HG03039 (cell line): ENCODE data around the gene IL23R.

Experiments
- ATAC-seq: cut with Tn5 transposase; IDR thresholded peaks from one replicate; pipeline ENCODE4 v1.9.1; 2021; ENCODE audit warnings: mild to moderate bottlenecking, moderate library complexity; ENCODE audit not compliant: unreplicated experiment

The IL23R gene

DNA sequence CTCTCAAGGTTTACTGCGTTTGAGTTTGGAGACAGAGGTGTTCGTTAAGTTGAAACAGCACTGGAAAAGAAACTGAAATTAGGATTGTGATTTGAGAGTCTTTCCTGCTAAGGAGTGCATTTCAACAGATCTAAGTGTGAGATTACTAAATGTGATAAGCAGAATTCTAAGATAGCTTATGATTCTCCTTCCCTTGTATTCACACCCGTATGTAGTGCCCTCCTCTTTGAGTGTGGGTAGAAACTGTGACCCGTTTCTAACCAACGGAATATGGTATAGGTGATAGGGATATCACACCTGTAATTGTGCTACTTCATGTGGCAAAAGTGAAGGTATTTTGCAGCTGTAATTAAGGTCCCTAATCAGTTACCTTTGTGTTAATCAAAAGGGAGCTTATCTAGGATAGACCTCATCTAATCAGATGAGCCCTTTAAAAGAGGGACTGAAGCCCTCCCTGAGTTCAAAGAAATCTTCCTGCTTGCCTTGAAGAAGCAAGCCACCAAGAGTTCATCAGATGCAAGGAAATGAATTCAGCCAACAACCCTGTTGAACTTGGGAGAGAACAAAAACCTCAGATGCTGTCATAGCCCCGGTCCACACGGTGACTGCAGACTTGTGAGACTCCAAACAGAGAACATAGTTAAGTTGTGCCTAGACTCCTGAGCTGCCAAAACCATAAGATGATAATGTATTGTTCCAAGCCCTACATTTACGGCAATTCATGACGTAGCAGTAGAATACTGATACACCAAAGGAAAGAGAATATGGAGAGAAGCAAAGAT, 128.8 kb downstream of the IL23R start:
- ATAC-seq: no peak

DNA sequence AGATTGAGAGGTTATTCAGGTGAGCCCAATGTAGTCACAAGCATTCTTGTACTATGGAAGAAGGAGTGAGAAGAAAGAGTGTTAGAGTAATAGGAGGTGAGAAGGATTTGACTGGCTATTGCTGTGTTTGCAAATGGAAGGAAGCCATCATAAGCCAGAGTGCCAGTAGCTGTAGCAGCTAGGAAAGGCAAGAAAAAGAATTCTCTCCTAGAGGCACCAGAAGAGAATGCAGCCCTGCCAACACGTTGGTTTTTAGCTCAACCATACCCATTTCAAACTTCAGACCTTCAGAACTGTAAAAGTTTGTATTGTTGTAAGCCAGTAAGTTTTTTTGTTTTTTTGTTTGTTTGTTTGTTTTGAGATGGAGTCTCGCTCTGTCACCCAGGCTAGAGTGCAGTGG, 132.5 kb downstream of the IL23R start:
- ATAC-seq: no peak

DNA sequence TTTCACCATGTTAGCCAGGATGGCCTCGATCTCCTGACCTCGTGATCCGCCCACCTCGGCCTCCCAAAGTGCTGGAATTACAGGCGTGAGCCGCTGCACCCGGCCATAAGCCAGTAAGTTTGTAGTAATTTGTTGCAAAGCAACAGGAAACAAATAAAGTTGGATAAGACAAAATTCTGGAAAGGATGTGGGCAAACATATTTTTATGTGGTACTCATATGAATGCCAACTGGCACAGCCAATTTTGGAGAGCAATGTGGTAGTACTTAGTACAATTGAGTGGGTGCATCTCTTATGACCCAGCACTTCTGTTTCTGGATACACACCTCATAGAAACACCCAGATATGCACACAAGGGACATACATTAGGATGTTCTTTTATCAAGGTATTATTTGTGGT, 133.0 kb downstream of the IL23R start:
- ATAC-seq: no peak

GRCh38 chr1:67300561-67300960, 134.3 kb downstream of the IL23R start:
- ATAC-seq: no peak

DNA sequence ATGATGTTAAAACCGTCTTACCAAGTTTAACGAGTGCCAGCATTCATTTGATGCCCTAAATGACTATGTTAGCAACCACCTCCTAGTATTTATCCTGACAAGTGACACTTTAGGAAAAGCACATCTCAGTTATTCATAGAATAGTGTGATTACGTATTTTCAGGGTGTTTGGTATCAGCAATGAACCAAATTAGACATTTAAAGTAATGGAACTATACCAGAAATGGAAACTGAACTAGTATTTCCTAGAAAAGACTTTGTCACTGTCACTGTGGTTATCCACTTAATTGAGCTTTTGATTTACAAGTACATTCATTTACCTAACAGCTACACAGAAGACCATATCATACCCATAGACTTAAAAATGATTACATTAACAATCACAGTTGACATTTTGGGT, 137.8 kb downstream of the IL23R start:
- ATAC-seq: no peak

DNA sequence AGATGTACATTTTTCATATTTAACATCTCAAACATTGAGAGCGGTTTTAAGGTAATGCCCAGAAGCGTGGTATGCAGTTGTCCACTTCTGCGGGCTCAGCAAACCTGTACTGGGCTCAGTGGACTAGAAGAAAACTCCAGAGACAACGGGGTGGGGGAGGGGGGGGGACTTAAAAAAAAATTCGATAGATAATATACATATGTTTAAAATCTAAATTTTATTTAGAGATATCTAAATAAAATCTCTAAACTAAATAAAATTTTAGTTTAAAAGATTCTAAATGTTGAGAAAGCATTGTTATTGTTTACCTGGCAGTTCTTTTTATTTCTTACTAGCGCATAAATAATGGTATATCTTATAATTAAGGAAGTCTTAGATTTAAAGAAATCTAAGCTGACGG, 140.3 kb downstream of the IL23R start:
- ATAC-seq: no peak

DNA sequence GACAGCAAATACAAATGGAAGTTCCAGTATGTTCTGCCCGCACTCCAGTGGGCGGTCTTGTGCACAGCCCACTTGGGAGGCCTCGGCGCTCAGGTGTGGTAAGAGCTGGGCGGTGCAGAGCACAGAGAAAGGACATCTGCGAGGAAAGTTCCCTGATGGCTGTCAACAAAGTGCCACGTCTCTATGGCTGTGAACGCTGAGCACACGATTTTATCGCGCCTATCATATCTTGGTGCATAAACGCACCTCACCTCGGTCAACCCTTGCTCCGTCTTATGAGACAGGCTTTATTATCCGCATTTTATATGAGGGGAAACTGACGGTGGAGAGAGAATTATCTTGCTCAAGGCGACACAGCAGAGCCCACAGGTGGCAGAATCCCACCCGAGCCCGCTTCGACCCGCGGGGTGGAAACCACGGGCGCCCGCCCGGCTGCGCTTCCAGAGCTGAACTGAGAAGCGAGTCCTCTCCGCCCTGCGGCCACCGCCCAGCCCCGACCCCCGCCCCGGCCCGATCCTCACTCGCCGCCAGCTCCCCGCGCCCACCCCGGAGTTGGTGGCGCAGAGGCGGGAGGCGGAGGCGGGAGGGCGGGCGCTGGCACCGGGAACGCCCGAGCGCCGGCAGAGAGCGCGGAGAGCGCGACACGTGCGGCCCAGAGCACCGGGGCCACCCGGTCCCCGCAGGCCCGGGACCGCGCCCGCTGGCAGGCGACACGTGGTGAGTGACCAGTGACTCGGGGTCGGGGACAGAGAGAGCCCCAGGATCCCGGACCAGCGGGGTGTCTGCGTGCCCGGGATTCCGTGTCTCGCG, 141.2 kb downstream of the IL23R start, which contains the start of gene IL12RB2:
Gene IL12RB2 (plus strand): TSS at position 623 of the 810 bp plus-strand sequence. CDS start 12,496 bp downstream, outside the sequence.
- ATAC-seq: peak; percentile 50

- peak; percentile 3 for ATAC-seq
These were observed 141.9 kb downstream of the IL23R start for GRCh38 chr1:67308136-67308535.
